Measurements from ENCODE around the gene RNF17.

DNA sequence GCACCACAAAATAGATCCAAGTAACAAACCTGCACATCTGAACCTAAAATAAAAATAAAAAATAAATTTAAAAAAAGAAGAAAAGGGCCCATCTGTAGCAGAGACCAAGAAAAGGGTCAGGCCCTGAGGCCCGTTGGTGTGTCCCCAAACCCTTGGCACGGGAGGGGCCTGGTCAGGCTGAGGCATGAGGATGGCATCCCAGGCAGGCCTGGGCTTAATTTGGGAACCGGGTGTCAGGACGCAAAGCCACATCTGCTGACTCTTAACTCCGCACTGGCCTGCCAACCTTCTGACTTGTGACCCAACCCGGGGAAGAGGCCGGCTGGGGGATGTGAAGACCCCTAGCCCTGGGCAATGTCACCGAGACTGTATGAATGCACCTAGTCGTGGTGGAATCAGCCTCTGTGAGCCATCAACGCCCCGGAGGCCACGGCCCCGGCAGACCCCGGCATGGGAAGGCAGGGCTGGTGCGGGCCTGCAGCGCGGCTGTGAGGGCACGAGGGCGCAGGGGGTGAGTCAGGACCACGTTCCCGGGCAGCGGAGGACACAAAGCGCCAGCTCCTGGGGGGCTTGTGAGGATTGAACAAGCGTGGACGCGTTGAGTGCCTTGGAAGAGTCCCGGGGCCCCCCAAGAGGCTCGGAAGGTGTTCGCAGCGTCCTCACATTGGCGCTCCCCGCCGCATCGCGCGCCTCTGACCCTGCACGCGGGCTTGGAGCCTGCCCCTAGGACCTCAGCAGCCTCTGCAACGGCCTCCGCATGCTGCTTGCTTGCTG is 45.6 kb upstream of the RNF17 start:
- TF ChIP-seq EP300 (IDR thresholded peaks at IDR 0.05) (no peak), POLR2AphosphoS5 (IDR thresholded peaks at IDR 0.05) (no peak), POLR2A (IDR thresholded peaks at IDR 0.05; ENCODE audit: low read depth) (no peak)
- TF ChIP-seq, protein P1, sequence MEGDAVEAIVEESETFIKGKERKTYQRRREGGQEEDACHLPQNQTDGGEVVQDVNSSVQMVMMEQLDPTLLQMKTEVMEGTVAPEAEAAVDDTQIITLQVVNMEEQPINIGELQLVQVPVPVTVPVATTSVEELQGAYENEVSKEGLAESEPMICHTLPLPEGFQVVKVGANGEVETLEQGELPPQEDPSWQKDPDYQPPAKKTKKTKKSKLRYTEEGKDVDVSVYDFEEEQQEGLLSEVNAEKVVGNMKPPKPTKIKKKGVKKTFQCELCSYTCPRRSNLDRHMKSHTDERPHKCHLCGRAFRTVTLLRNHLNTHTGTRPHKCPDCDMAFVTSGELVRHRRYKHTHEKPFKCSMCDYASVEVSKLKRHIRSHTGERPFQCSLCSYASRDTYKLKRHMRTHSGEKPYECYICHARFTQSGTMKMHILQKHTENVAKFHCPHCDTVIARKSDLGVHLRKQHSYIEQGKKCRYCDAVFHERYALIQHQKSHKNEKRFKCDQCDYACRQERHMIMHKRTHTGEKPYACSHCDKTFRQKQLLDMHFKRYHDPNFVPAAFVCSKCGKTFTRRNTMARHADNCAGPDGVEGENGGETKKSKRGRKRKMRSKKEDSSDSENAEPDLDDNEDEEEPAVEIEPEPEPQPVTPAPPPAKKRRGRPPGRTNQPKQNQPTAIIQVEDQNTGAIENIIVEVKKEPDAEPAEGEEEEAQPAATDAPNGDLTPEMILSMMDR (IDR thresholded peaks at IDR 0.05): no peak
